Gastroesophageal sphincter (tissue), 3 donors: Measurements from ENCODE around the gene RHPN2.

ENCODE experiments used
- CTCF ChIP-seq, 4 experiments: fragments of 200-600 bp in 2 of 4; fragments of 450-650 bp in 2 of 4; sonication (generic) in 1 of 4; IDR thresholded peaks; one replicate each; pipeline ENCODE4 v1.5.1; 2017 to 2019; ENCODE audit warnings: antibody characterized with exemption in 4 of 4, mild to moderate bottlenecking in 2 of 4, moderate library complexity in 2 of 4
- EP300 ChIP-seq: sonication (generic); formaldehyde crosslinking; IDR thresholded peaks from one replicate; pipeline ENCODE4 v1.6.1; 2017; ENCODE audit warnings: antibody characterized with exemption, mild to moderate bottlenecking
- POLR2A ChIP-seq, 2 donors: fragments of 450-650 bp; IDR thresholded peaks; one replicate each; pipeline ENCODE4 v1.6.1; 2017; ENCODE audit warnings: antibody characterized with exemption in 2 of 2, mild to moderate bottlenecking in 2 of 2, moderate library complexity in 1 of 2
- POLR2AphosphoS5 ChIP-seq: sonication (generic); formaldehyde crosslinking; IDR thresholded peaks from one replicate; pipeline ENCODE4 v1.6.1; 2017; ENCODE audit warnings: antibody characterized with exemption

- TF ChIP-seq CTCF (IDR thresholded peaks at IDR 0.05) = no peak
- TF ChIP-seq POLR2A (IDR thresholded peaks at IDR 0.05) = no peak
- TF ChIP-seq POLR2AphosphoS5 = no peak
- no peak for TF ChIP-seq EP300
These were observed 28.9 kb upstream of the RHPN2 start for GRCh38 chr19:33093420-33094210.
